ENCODE data around the gene RNU1-2.
"Not testable (repeated sequence)": the region's sequence is repeated elsewhere in the genome, so short reads cannot be mapped to it uniquely, and the experiment has no call there.

DNA sequence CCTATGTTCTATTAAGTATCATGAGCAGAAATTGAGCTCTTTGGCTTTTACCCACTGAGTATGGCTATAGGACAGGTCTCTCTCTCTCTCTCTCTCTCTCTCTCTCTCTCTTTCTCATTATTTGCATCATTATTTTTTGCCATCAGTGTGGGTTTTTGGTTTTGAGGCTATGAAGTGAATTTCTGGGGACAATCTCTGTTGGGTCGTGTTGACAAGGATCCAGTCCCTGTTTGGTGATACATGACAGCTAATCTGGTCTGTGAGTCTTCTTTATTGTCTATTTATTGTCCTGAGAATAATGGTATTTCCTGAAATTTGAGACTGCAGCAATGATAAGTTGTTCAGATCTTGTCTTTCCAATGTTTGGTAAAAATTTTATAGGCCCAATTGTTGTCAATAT is 1.9 kb downstream of the RNU1-2 start:
- TF ChIP-seq, protein P1, sequence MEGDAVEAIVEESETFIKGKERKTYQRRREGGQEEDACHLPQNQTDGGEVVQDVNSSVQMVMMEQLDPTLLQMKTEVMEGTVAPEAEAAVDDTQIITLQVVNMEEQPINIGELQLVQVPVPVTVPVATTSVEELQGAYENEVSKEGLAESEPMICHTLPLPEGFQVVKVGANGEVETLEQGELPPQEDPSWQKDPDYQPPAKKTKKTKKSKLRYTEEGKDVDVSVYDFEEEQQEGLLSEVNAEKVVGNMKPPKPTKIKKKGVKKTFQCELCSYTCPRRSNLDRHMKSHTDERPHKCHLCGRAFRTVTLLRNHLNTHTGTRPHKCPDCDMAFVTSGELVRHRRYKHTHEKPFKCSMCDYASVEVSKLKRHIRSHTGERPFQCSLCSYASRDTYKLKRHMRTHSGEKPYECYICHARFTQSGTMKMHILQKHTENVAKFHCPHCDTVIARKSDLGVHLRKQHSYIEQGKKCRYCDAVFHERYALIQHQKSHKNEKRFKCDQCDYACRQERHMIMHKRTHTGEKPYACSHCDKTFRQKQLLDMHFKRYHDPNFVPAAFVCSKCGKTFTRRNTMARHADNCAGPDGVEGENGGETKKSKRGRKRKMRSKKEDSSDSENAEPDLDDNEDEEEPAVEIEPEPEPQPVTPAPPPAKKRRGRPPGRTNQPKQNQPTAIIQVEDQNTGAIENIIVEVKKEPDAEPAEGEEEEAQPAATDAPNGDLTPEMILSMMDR (IDR thresholded peaks at IDR 0.05; ENCODE audit: poor library complexity), result not testable (repeated sequence)
- not testable (repeated sequence) for TF ChIP-seq EZH2 (IDR thresholded peaks at IDR 0.05; ENCODE audit: borderline replicate concordance); EZH2phosphoT487 (IDR thresholded peaks at IDR 0.05; ENCODE audit: low read depth, severe bottlenecking, unreplicated experiment)

Measured in hepatocyte (in vitro differentiated cells).